IPS-18c (cell line): ENCODE data around the gene CACNB4.

Source experiments
- H3K4me3 ChIP-seq: 2 replicates; pipeline ENCODE4 v1.7.0; 2013; ENCODE audit warnings: low read depth, mild to moderate bottlenecking, low read length, moderate library complexity; ENCODE audit not compliant: insufficient read depth
- H3K9me3 ChIP-seq: one replicate; pipeline ENCODE4 v1.6.1; 2013; ENCODE audit warnings: mild to moderate bottlenecking, low read length, moderate library complexity; ENCODE audit not compliant: control insufficient read depth, insufficient read depth

CACNB4 gene

GRCh38 chr2:151844211-151844896, 254.5 kb downstream of the CACNB4 start:
- Histone ChIP-seq H3K9me3 (no peaks in the 10 kb centered on the region), H3K4me3 (no peak overlapping the region)

GRCh38 chr2:151843691-151844061, 255.2 kb downstream of the CACNB4 start:
- H3K9me3 ChIP-seq = no peaks in the 10 kb centered on the region
- no peak overlapping the region for H3K4me3 ChIP-seq

GRCh38 chr2:151842830-151843690, 255.8 kb downstream of the CACNB4 start:
- Histone ChIP-seq H3K9me3 (no peaks in the 10 kb centered on the region), H3K4me3 (no peak overlapping the region)

- no peak overlapping the region for H3K4me3 ChIP-seq
- H3K9me3 ChIP-seq = no peaks in the 10 kb centered on the region
Observed at GRCh38 chr2:151841047-151841424, 257.8 kb downstream of the CACNB4 start.

GRCh38 chr2:151840216-151841046, 258.4 kb downstream of the CACNB4 start:
- H3K4me3 ChIP-seq = no peak overlapping the region

GRCh38 chr2:151837926-151838325, 260.9 kb downstream of the CACNB4 start:
- H3K9me3 ChIP-seq = no peaks in the 10 kb centered on the region
- no peak overlapping the region for H3K4me3 ChIP-seq

More at GRCh38 chr2:151840216-151841046, 258.4 kb downstream of the CACNB4 start:
- H3K9me3 ChIP-seq = no peaks in the 10 kb centered on the region

- no peak overlapping the region for H3K4me3 ChIP-seq
Observed at GRCh38 chr2:151833984-151834383, 264.9 kb downstream of the CACNB4 start.

GRCh38 chr2:151830961-151831360, 267.9 kb downstream of the CACNB4 start:
- Histone ChIP-seq H3K4me3 (no peak overlapping the region), H3K9me3 (no peaks in the 10 kb centered on the region)

More at GRCh38 chr2:151833984-151834383, 264.9 kb downstream of the CACNB4 start:
- no peaks in the 10 kb centered on the region for H3K9me3 ChIP-seq

- Histone ChIP-seq H3K9me3 (no peaks in the 10 kb centered on the region), H3K4me3 (peak overlapping the region; percentile 86)
Observed at GRCh38 chr2:151828890-151829324, 269.9 kb downstream of the CACNB4 start.

- Histone ChIP-seq H3K4me3 (peak within 1 kb of the TSS; percentile 86), H3K9me3 (no peaks in the 10 kb centered on the region)
Observed at GRCh38 chr2:151828143-151828889, 270.5 kb downstream of the CACNB4 start, which contains the start of gene ARL5A. Gene ARL5A, minus strand, starts transcription at chr2:151828421. Its CDS starts 245 bp downstream, at chr2:151828176.

GRCh38 chr2:151827564-151828142, 271.2 kb downstream of the CACNB4 start:
- Histone ChIP-seq H3K4me3 (peak overlapping the region; percentile 86), H3K9me3 (no peaks in the 10 kb centered on the region)

GRCh38 chr2:151826737-151827157, 272.1 kb downstream of the CACNB4 start:
- peak overlapping the region; percentile 86 for H3K4me3 ChIP-seq
- no peaks in the 10 kb centered on the region for H3K9me3 ChIP-seq

- Histone ChIP-seq H3K9me3 (no peaks in the 10 kb centered on the region), H3K4me3 (no peak overlapping the region)
Observed at GRCh38 chr2:151824886-151825285, 274.0 kb downstream of the CACNB4 start.

- no peaks in the 10 kb centered on the region for H3K9me3 ChIP-seq
- no peak overlapping the region for H3K4me3 ChIP-seq
Observed at GRCh38 chr2:151823651-151824050, 275.2 kb downstream of the CACNB4 start.

GRCh38 chr2:151819920-151820319, 278.9 kb downstream of the CACNB4 start:
- H3K4me3 ChIP-seq = no peak overlapping the region
- no peaks in the 10 kb centered on the region for H3K9me3 ChIP-seq

GRCh38 chr2:151817929-151818328, 280.9 kb downstream of the CACNB4 start:
- H3K4me3 ChIP-seq = no peak overlapping the region
- no peaks in the 10 kb centered on the region for H3K9me3 ChIP-seq
